ENCODE data around the gene MAP2K4.

Gene MAP2K4

DNA sequence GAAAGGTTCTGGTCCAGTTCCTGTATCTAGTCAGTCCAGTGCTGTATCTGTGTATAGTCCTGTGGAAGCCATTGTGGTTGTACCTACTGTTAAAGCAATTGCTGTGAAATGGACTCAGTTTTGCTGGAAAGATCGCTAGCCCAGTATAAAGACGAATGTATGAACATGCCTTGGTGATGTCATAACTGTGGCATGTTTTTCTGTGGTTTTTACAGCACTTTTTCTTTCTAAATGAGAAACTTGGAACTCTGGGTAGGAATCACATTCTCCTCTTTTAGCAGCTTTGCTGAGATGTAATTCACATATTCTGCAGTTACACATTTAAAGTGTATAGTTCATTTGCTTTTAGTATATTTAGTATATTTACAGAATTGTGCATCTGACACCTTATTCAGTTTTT, 58.1 kb downstream of the MAP2K4 start:
- Histone ChIP-seq H3K27ac (ENCODE audit: low read depth, low read length) (no peak overlapping the region), H3K4me3 (ENCODE audit: low read depth in 1 of 5, low read length in 5 of 5) (no peak overlapping the region), H3K4me1 (ENCODE audit: control insufficient read depth in 5 of 5, insufficient read depth in 5 of 5, low read length in 5 of 5) (no peaks in the 10 kb centered on the region), H3K36me3 (ENCODE audit: control insufficient read depth in 5 of 5, insufficient read depth in 5 of 5, low read length in 5 of 5) (peaks cover 15 to 38% (median 17%) of the 10 kb centered on the region in 5 donors), H3K27me3 (ENCODE audit: control insufficient read depth in 5 of 5, insufficient read depth in 4 of 5, low read length in 5 of 5) (no peaks in the 10 kb centered on the region), H3K9ac (ENCODE audit: low read length in 5 of 5) (no peak overlapping the region), H3K9me3 (ENCODE audit: control insufficient read depth in 5 of 5, low read length in 5 of 5) (peaks cover 0 to 5% (median 0%) of the 10 kb centered on the region in 5 donors)

DNA sequence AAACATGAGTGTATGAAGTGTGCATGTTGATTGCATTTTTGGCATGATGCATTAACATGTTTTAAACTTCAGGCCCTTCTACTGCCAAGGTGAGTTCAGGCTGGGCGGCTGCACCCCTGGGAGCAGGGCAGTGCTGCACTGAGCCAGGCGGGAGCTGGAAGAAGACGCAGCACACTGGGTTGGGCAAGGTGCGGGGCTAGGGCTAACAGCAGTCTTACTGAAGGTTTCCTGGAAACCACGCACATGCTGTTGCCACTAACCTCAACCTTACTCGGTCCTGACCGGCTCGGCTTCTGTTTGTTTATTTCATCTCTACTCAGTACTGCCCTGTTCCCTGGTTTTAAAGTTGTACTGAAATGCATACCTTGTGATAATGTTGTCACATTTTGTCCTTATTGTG, 61.0 kb downstream of the MAP2K4 start:
- Histone ChIP-seq H3K36me3 (ENCODE audit: control insufficient read depth in 5 of 5, insufficient read depth in 5 of 5, low read length in 5 of 5) (peaks cover 12 to 30% (median 17%) of the 10 kb centered on the region in 5 donors), H3K4me1 (ENCODE audit: control insufficient read depth in 5 of 5, insufficient read depth in 5 of 5, low read length in 5 of 5) (no peaks in the 10 kb centered on the region), H3K9me3 (ENCODE audit: control insufficient read depth in 5 of 5, low read length in 5 of 5) (peaks cover 0 to 5% (median 0%) of the 10 kb centered on the region in 5 donors), H3K27ac (ENCODE audit: low read depth, low read length) (no peak overlapping the region), H3K27me3 (ENCODE audit: control insufficient read depth in 5 of 5, insufficient read depth in 4 of 5, low read length in 5 of 5) (no peaks in the 10 kb centered on the region), H3K4me3 (ENCODE audit: low read depth in 1 of 5, low read length in 5 of 5) (no peak overlapping the region), H3K9ac (ENCODE audit: low read length in 5 of 5) (no peak overlapping the region)

DNA sequence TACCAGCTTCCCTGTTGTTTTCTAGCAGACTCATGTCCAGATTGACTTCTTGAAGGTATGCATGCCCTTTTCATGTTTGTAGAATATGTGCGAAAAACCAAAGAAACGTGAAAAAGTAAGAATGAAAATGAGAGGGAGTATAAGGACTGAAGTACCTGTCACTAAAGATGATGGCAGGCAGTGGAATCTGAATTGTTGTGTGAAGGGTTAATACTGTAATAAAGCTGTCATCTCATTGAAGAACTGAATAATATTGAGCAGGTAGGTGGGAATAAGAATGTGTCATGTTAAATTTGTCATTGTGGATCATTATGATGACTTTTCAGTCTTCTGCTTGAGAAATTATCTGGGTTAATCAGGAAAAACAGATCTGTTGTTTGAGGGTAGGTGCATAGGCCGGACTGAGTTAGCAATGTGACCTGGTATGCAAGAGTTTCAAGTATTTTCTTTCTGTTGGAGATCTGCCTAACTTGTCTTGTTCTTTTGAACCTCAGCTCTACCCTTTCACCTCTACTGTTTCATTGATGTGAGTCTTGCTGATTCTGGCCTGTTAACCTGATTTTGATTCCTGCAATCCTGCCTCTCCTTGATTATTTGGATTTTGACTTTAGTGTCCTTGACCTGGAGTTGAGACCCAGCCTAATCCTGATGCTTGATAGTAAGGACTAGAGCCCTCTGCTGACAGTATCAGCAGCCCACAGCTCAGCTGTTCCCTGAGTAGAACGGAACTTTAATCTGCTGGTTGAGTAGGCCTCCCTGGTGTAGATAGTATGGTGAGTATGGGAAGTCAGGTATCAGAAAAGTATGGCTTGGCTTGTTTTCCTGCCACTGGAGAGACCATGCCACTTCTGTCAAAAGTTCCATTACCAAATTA, 64.6 kb downstream of the MAP2K4 start:
- Histone ChIP-seq H3K36me3 (ENCODE audit: control insufficient read depth in 5 of 5, insufficient read depth in 5 of 5, low read length in 5 of 5) (peaks cover 7 to 19% (median 11%) of the 10 kb centered on the region in 5 donors), H3K27ac (ENCODE audit: low read depth, low read length) (no peak overlapping the region), H3K9ac (ENCODE audit: low read length in 5 of 5) (no peak overlapping the region), H3K27me3 (ENCODE audit: control insufficient read depth in 5 of 5, insufficient read depth in 4 of 5, low read length in 5 of 5) (no peaks in the 10 kb centered on the region), H3K4me1 (ENCODE audit: control insufficient read depth in 5 of 5, insufficient read depth in 5 of 5, low read length in 5 of 5) (no peaks in the 10 kb centered on the region), H3K9me3 (ENCODE audit: control insufficient read depth in 5 of 5, low read length in 5 of 5) (no peaks in the 10 kb centered on the region), H3K4me3 (ENCODE audit: low read depth in 1 of 5, low read length in 5 of 5) (no peak overlapping the region)

DNA sequence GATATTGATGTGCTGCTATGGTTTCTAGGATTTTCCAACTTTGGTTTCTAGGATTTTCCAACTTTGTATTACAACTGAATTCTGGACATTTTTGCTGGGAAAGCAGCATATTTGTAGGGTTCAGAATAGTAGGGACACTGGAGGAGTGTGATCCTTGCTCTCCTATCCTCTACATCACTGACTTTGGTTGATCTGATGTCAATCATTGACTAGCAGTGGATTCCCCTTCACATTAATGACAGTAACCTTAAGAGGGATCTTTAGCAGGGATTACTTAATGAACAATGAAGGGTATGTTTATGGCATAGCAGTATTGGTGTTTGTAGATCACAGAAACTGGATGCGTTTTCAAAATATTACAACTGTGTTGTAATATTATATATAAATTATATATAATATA, 67.4 kb downstream of the MAP2K4 start:
- peaks cover 3 to 13% (median 7%) of the 10 kb centered on the region in 5 donors for H3K36me3 ChIP-seq (ENCODE audit: control insufficient read depth in 5 of 5, insufficient read depth in 5 of 5, low read length in 5 of 5)
- no peak overlapping the region for H3K4me3 ChIP-seq (ENCODE audit: low read depth in 1 of 5, low read length in 5 of 5)
- no peak overlapping the region for H3K27ac ChIP-seq (ENCODE audit: low read depth, low read length)
- H3K4me1 ChIP-seq (ENCODE audit: control insufficient read depth in 5 of 5, insufficient read depth in 5 of 5, low read length in 5 of 5) = no peaks in the 10 kb centered on the region
- H3K9me3 ChIP-seq (ENCODE audit: control insufficient read depth in 5 of 5, low read length in 5 of 5) = no peaks in the 10 kb centered on the region
- H3K27me3 ChIP-seq (ENCODE audit: control insufficient read depth in 5 of 5, insufficient read depth in 4 of 5, low read length in 5 of 5) = no peaks in the 10 kb centered on the region
- no peak overlapping the region for H3K9ac ChIP-seq (ENCODE audit: low read length in 5 of 5)

DNA sequence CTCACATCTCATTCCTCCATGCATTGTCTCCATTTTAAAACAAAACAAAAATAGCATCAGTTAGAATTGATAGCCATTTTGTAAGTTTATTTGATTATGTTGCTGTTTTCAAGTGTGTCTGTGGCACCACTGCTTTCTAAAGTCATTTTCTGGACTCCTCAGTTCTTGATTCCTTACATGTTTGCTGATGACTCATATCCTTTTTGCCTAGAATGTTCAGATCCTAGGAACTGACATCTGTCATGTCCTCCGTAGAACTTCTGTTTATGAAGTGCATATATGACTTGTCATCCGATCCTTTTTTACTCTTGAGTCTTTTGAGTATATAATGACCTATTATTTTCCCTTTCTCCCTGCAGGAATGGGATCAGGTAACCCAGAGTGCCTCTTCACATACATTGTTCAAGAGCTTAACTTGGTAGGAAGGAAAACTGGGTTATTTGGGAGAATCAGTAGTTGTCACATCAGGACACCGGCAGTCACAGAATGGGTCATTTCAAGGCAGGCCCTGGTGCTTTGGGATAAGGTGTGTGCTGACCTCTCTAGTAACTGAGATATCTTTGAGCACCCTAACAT, 69.2 kb downstream of the MAP2K4 start:
- Histone ChIP-seq H3K27me3 (ENCODE audit: control insufficient read depth in 5 of 5, insufficient read depth in 4 of 5, low read length in 5 of 5) (no peaks in the 10 kb centered on the region), H3K9ac (ENCODE audit: low read length in 5 of 5) (no peak overlapping the region), H3K4me3 (ENCODE audit: low read depth in 1 of 5, low read length in 5 of 5) (no peak overlapping the region), H3K27ac (ENCODE audit: low read depth, low read length) (no peak overlapping the region), H3K9me3 (ENCODE audit: control insufficient read depth in 5 of 5, low read length in 5 of 5) (no peaks in the 10 kb centered on the region), H3K4me1 (ENCODE audit: control insufficient read depth in 5 of 5, insufficient read depth in 5 of 5, low read length in 5 of 5) (no peaks in the 10 kb centered on the region), H3K36me3 (ENCODE audit: control insufficient read depth in 5 of 5, insufficient read depth in 5 of 5, low read length in 5 of 5) (peaks cover 3 to 10% (median 7%) of the 10 kb centered on the region in 5 donors)

DNA sequence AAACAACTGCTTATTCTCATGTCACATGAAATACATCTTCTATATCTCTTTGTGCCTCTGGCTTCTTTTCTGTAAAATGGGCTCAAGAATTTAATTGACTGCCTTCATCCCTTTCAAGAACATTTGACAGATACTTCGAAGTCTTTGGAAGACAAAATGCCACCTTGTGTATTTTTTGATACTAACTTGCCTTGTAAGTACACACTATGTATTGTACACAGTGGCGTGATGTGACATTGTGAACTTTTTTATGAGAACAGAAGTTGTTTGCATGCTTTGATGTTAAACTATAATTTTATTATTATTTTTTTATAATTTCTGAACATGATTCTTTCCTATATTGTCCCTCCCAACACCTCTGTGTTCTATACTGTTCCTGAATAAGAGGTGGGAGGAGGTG, 73.7 kb downstream of the MAP2K4 start:
- Histone ChIP-seq H3K27me3 (ENCODE audit: control insufficient read depth in 5 of 5, insufficient read depth in 4 of 5, low read length in 5 of 5) (no peaks in the 10 kb centered on the region), H3K9ac (ENCODE audit: low read length in 5 of 5) (no peak overlapping the region), H3K9me3 (ENCODE audit: control insufficient read depth in 5 of 5, low read length in 5 of 5) (no peaks in the 10 kb centered on the region), H3K36me3 (ENCODE audit: control insufficient read depth in 5 of 5, insufficient read depth in 5 of 5, low read length in 5 of 5) (peaks cover 14 to 35% (median 19%) of the 10 kb centered on the region in 5 donors), H3K4me1 (ENCODE audit: control insufficient read depth in 5 of 5, insufficient read depth in 5 of 5, low read length in 5 of 5) (no peaks in the 10 kb centered on the region), H3K4me3 (ENCODE audit: low read depth in 1 of 5, low read length in 5 of 5) (no peak overlapping the region), H3K27ac (ENCODE audit: low read depth, low read length) (no peak overlapping the region)

DNA sequence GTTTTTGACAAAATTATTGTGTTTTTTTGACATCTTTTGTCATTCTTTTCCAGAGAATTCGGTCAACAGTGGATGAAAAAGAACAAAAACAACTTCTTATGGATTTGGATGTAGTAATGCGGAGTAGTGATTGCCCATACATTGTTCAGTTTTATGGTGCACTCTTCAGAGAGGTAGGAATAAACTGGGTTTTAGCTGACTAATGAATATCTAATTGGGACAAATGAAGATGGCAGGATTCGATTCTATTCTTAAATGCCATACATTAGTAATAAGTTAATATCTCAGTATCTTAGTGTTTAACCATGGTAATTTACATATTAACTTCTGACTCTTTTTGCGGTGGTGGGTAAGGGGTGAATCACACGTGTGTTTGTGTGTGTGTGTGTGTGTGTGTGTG, 74.8 kb downstream of the MAP2K4 start:
- H3K4me1 ChIP-seq (ENCODE audit: control insufficient read depth in 5 of 5, insufficient read depth in 5 of 5, low read length in 5 of 5) = no peaks in the 10 kb centered on the region
- peaks cover 9 to 44% (median 13%) of the 10 kb centered on the region in 5 donors for H3K36me3 ChIP-seq (ENCODE audit: control insufficient read depth in 5 of 5, insufficient read depth in 5 of 5, low read length in 5 of 5)
- H3K27me3 ChIP-seq (ENCODE audit: control insufficient read depth in 5 of 5, insufficient read depth in 4 of 5, low read length in 5 of 5) = no peaks in the 10 kb centered on the region
- no peak overlapping the region for H3K9ac ChIP-seq (ENCODE audit: low read length in 5 of 5)
- no peaks in the 10 kb centered on the region for H3K9me3 ChIP-seq (ENCODE audit: control insufficient read depth in 5 of 5, low read length in 5 of 5)
- no peak overlapping the region for H3K27ac ChIP-seq (ENCODE audit: low read depth, low read length)
- H3K4me3 ChIP-seq (ENCODE audit: low read depth in 1 of 5, low read length in 5 of 5) = no peak overlapping the region

DNA sequence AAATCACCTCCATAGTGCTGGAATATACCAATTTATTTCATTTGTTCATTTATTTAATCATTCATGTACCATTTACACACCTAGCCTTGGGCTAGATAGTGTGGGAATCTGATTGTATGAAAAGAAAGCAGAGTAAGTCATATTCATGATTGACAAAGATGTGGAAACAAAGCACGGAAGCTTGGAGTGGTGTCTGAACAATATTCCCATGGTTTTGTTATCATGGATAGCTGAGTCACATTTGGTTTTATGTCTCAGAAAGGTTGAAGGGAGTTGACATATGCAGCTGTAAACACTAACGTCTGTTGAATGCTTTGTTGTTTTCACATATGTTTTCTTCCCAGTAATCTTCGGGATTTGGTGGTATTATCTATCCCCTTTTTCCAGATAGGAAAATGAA, 76.6 kb downstream of the MAP2K4 start:
- Histone ChIP-seq H3K36me3 (ENCODE audit: control insufficient read depth in 5 of 5, insufficient read depth in 5 of 5, low read length in 5 of 5) (peaks cover 8 to 53% (median 12%) of the 10 kb centered on the region in 5 donors), H3K9me3 (ENCODE audit: control insufficient read depth in 5 of 5, low read length in 5 of 5) (peaks cover 0 to 3% (median 0%) of the 10 kb centered on the region in 5 donors), H3K27me3 (ENCODE audit: control insufficient read depth in 5 of 5, insufficient read depth in 4 of 5, low read length in 5 of 5) (no peaks in the 10 kb centered on the region), H3K4me1 (ENCODE audit: control insufficient read depth in 5 of 5, insufficient read depth in 5 of 5, low read length in 5 of 5) (no peaks in the 10 kb centered on the region), H3K27ac (ENCODE audit: low read depth, low read length) (no peak overlapping the region), H3K9ac (ENCODE audit: low read length in 5 of 5) (no peak overlapping the region), H3K4me3 (ENCODE audit: low read depth in 1 of 5, low read length in 5 of 5) (no peak overlapping the region)

DNA sequence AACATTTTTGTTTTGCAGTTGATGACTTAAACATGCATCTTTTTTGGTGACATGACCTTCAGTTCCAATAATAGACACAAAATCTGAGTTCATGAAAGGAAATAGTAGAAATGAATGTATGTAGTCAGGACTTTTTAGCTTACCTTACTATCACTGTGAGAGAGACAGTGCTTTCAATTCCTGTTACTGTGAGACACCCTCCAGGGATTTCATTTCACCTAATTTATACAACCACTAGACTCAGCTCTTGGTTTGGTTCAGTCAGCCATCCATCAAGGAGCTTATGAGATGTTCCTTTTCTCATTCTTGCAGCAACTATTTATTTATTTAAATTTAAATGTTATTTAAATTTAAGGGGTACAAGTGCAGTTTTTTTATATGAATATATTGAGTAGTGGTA, 77.9 kb downstream of the MAP2K4 start:
- Histone ChIP-seq H3K27me3 (ENCODE audit: control insufficient read depth in 5 of 5, insufficient read depth in 4 of 5, low read length in 5 of 5) (no peaks in the 10 kb centered on the region), H3K4me1 (ENCODE audit: control insufficient read depth in 5 of 5, insufficient read depth in 5 of 5, low read length in 5 of 5) (no peaks in the 10 kb centered on the region), H3K36me3 (ENCODE audit: control insufficient read depth in 5 of 5, insufficient read depth in 5 of 5, low read length in 5 of 5) (peaks cover 8 to 53% (median 12%) of the 10 kb centered on the region in 5 donors), H3K9ac (ENCODE audit: low read length in 5 of 5) (no peak overlapping the region), H3K27ac (ENCODE audit: low read depth, low read length) (no peak overlapping the region), H3K9me3 (ENCODE audit: control insufficient read depth in 5 of 5, low read length in 5 of 5) (peaks cover 0 to 3% (median 0%) of the 10 kb centered on the region in 5 donors), H3K4me3 (ENCODE audit: low read depth in 1 of 5, low read length in 5 of 5) (no peak overlapping the region)

DNA sequence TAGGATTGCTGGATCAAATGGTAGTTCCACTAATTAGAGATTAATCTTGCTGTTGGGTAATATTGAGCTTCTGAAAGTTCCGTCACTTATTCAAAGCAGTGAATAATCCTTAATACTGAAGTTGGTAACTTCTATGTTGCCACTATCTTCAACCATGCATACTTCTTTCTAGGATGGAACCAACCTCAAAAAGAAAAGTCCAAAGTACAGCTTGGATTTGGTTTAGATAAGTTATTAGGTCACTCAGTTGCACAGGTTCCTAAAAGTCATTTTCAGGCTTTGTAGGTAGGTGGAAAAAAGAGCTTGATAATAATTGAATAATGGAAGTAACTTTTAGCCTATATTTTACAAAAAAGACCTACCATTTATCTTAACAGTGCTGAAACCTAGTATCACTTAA, 78.7 kb downstream of the MAP2K4 start:
- Histone ChIP-seq H3K36me3 (ENCODE audit: control insufficient read depth in 5 of 5, insufficient read depth in 5 of 5, low read length in 5 of 5) (peaks cover 8 to 57% (median 12%) of the 10 kb centered on the region in 5 donors), H3K9ac (ENCODE audit: low read length in 5 of 5) (no peak overlapping the region), H3K4me3 (ENCODE audit: low read depth in 1 of 5, low read length in 5 of 5) (no peak overlapping the region), H3K27me3 (ENCODE audit: control insufficient read depth in 5 of 5, insufficient read depth in 4 of 5, low read length in 5 of 5) (no peaks in the 10 kb centered on the region), H3K9me3 (ENCODE audit: control insufficient read depth in 5 of 5, low read length in 5 of 5) (peaks cover 0 to 3% (median 0%) of the 10 kb centered on the region in 5 donors), H3K27ac (ENCODE audit: low read depth, low read length) (no peak overlapping the region), H3K4me1 (ENCODE audit: control insufficient read depth in 5 of 5, insufficient read depth in 5 of 5, low read length in 5 of 5) (no peaks in the 10 kb centered on the region)
